DOHH2 (cell line): ENCODE results near the gene ERN1.
"Not testable (repeated sequence)": the region's sequence is repeated elsewhere in the genome, so short reads cannot be mapped to it uniquely, and the experiment has no call there.

Experiments
- EZH2phosphoT487 ChIP-seq: fragments of 200-600 bp; sonication (generic); IDR thresholded peaks from 2 replicates; pipeline ENCODE4 v1.6.1; 2017; ENCODE audit warnings: borderline replicate concordance, mild to moderate bottlenecking, antibody characterized with exemption, low read length, moderate library complexity, mixed read lengths
- TF ChIP-seq, protein P1 (sequence below): fragments of 200-600 bp; sonication (generic); IDR thresholded peaks from one replicate; pipeline ENCODE4 v1.5.1; 2014; ENCODE audit warnings: antibody characterized with exemption, mild to moderate bottlenecking, low read depth, low read length; ENCODE audit not compliant: poor library complexity, severe bottlenecking

DNA sequence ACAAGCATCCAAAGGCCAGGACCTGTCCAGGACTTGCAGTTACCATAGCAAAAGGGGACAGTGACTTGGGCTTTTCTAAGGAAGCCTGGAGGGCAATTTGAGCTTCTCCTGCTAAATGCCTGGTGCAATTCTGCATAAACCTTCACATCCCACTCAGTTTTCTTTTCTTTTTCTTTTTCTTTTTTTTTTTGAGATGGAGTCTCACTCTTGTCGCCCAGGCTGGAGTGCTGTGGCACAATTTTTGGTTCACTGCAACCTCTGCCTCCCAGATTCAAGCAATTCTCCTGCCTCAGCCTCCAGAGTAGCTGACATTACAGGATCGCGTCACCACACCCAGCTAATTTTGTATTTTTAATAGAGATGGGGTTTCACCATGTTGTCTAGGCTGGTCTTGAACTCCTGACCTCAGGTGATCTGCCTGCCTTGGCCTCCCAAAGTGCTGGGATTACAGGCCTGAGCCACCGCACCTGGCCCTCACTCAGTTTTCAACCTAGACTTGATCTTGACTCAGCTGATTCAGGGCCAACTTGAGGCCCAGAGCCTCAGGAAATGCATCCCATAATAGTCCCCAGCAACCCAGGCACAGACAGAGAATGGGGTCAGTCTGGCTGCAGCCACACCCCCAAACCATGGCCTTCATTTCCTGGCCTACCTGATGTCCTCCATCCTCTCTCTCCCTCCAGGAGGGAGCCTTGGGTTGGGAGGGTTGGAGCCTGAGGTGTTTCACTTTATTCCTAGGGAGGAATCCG lies 122.7 kb downstream of the ERN1 start:
- TF ChIP-seq, protein P1, sequence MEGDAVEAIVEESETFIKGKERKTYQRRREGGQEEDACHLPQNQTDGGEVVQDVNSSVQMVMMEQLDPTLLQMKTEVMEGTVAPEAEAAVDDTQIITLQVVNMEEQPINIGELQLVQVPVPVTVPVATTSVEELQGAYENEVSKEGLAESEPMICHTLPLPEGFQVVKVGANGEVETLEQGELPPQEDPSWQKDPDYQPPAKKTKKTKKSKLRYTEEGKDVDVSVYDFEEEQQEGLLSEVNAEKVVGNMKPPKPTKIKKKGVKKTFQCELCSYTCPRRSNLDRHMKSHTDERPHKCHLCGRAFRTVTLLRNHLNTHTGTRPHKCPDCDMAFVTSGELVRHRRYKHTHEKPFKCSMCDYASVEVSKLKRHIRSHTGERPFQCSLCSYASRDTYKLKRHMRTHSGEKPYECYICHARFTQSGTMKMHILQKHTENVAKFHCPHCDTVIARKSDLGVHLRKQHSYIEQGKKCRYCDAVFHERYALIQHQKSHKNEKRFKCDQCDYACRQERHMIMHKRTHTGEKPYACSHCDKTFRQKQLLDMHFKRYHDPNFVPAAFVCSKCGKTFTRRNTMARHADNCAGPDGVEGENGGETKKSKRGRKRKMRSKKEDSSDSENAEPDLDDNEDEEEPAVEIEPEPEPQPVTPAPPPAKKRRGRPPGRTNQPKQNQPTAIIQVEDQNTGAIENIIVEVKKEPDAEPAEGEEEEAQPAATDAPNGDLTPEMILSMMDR: not testable (repeated sequence)
- TF ChIP-seq EZH2phosphoT487: not testable (repeated sequence)
